IMR-90 (cell line): ENCODE results near the gene PHKB. TPM values are rescaled to one million over a fixed set of nuclear protein-coding genes. Genes with fewer than 3 reads are reported as not detected.

Source experiments
- ATAC-seq: fragments of 200-7000 bp; cut with Tn5 transposase; 2 replicates; pipeline ENCODE4 v1.9.1; 2020; ENCODE audit warnings: low read depth, mild to moderate bottlenecking, moderate library complexity
- BruUV-seq: library from RNA; stranded (reverse); fragments of 400-500 nt; replicated peaks from 2 replicates; lab custom pipeline; 2021; lab: Mats Ljungman, UMichigan
- CTCF ChIA-PET: fragments of 300-600 bp; formaldehyde crosslinking; extraction: SDS; loops from one replicate; lab custom pipeline; 2021; ENCODE audit warnings: antibody characterized with exemption; lab: Yijun Ruan, JAX
- POLR2A ChIA-PET: fragments of 300-600 bp; sonication (Branson Sonifier 250); formaldehyde crosslinking; loops from one replicate; lab custom pipeline; 2022; ENCODE audit warnings: antibody characterized with exemption; ENCODE audit not compliant: unreplicated experiment; lab: Charles Lee
- DNase-seq: peaks from one replicate; pipeline ENCODE4 v3.0.0; 2013
- H2AFZ ChIP-seq: replicated peaks from 2 replicates; pipeline ENCODE3; 2013; ENCODE audit warnings: low read length, mild to moderate bottlenecking; ENCODE audit not compliant: poor library complexity
- H2AK5ac ChIP-seq: 2 replicates; pipeline ENCODE4 v1.6.1; 2013; ENCODE audit warnings: low read depth, low read length, inconsistent platforms
- H2AK9ac ChIP-seq: replicated peaks from 2 replicates; pipeline ENCODE3; 2013; ENCODE audit warnings: mild to moderate bottlenecking, low read depth, low read length, moderate library complexity; ENCODE audit not compliant: poor library complexity
- H2BK120ac ChIP-seq: 2 replicates; pipeline ENCODE4 v1.6.1; 2013; ENCODE audit warnings: low read depth, low read length, inconsistent platforms
- H2BK15ac ChIP-seq: 3 replicates; pipeline ENCODE4 v1.6.1; 2013; ENCODE audit warnings: low read depth, low read length, inconsistent platforms
- H2BK20ac ChIP-seq: 2 replicates; pipeline ENCODE4 v1.6.1; 2013; ENCODE audit warnings: low read depth, mild to moderate bottlenecking, inconsistent platforms, low read length, moderate library complexity
- H2BK5ac ChIP-seq: 2 replicates; pipeline ENCODE4 v1.6.1; 2013; ENCODE audit warnings: mild to moderate bottlenecking, low read depth, low read length, inconsistent platforms; ENCODE audit not compliant: poor library complexity, severe bottlenecking
- H3K14ac ChIP-seq: replicated peaks from 2 replicates; pipeline ENCODE4 v1.6.1; 2013; ENCODE audit warnings: low read depth, low read length, inconsistent platforms
- H3K18ac ChIP-seq: 2 replicates; pipeline ENCODE4 v1.6.1; 2013; ENCODE audit warnings: low read depth, low read length, control low read depth
- H3K23ac ChIP-seq: 2 replicates; pipeline ENCODE4 v1.6.1; 2013; ENCODE audit warnings: low read depth, low read length, inconsistent platforms
- H3K27ac ChIP-seq: 2 replicates; pipeline ENCODE4 v1.5.1; 2013; ENCODE audit warnings: mild to moderate bottlenecking, control low read depth, low read length; ENCODE audit not compliant: insufficient read depth
- H3K27me3 ChIP-seq: 2 replicates; pipeline ENCODE4 v1.6.1; 2013; ENCODE audit warnings: low read length; ENCODE audit not compliant: control insufficient read depth, insufficient read depth
- H3K36me3 ChIP-seq: 2 replicates; pipeline ENCODE4 v1.6.1; 2013; ENCODE audit warnings: low read length, mixed read lengths; ENCODE audit not compliant: control insufficient read depth, insufficient read depth
- H3K4ac ChIP-seq: 2 replicates; pipeline ENCODE4 v1.6.1; 2013; ENCODE audit warnings: low read depth, low read length, inconsistent platforms
- H3K4me1 ChIP-seq: 2 replicates; pipeline ENCODE4 v1.6.1; 2013; ENCODE audit warnings: low read length, mixed read lengths; ENCODE audit not compliant: control insufficient read depth, insufficient read depth
- H3K4me2 ChIP-seq: 2 replicates; pipeline ENCODE4 v1.6.1; 2013; ENCODE audit warnings: low read depth, mild to moderate bottlenecking, control low read depth, low read length, moderate library complexity
- H3K4me3 ChIP-seq: 2 replicates; pipeline ENCODE4 v1.5.1; 2013; ENCODE audit warnings: low read depth, mild to moderate bottlenecking, control low read depth, low read length, moderate library complexity; ENCODE audit not compliant: insufficient read depth
- H3K56ac ChIP-seq: 2 replicates; pipeline ENCODE4 v1.6.1; 2013; ENCODE audit warnings: low read length, inconsistent platforms; ENCODE audit not compliant: insufficient read depth; ENCODE audit errors: extremely low read depth
- H3K79me1 ChIP-seq, 2 experiments: 2 replicates each; pipeline ENCODE4 v1.6.1; 2013; ENCODE audit warnings: low read length in 2 of 2, inconsistent platforms in 1 of 2, low read depth in 1 of 2
- H3K9ac ChIP-seq: 2 replicates; pipeline ENCODE4 v1.6.1; 2013; ENCODE audit warnings: low read depth, low read length, control low read depth
- H3K9me1 ChIP-seq: 2 replicates; pipeline ENCODE4 v1.6.1; 2013; ENCODE audit warnings: low read length, inconsistent platforms; ENCODE audit not compliant: insufficient read depth
- H3K9me3 ChIP-seq: 2 replicates; pipeline ENCODE4 v1.6.1; 2013; ENCODE audit warnings: low read length; ENCODE audit not compliant: control insufficient read depth, insufficient read depth
- H4K20me1 ChIP-seq: 2 replicates; pipeline ENCODE4 v1.6.1; 2013; ENCODE audit warnings: low read length, inconsistent platforms; ENCODE audit not compliant: insufficient read depth
- H4K5ac ChIP-seq: 2 replicates; pipeline ENCODE4 v1.6.1; 2013; ENCODE audit warnings: mild to moderate bottlenecking, low read depth, low read length, control low read depth
- H4K8ac ChIP-seq, 2 experiments: 2 replicates each; pipeline ENCODE4 v1.6.1; 2013; ENCODE audit warnings: low read depth in 2 of 2, low read length in 2 of 2, control low read depth in 1 of 2, inconsistent platforms in 1 of 2
- H4K91ac ChIP-seq: 2 replicates; pipeline ENCODE4 v1.6.1; 2013; ENCODE audit warnings: low read depth, low read length, inconsistent platforms; ENCODE audit not compliant: insufficient read depth
- BHLHE40 ChIP-seq: fragments of 150-350 bp; IDR thresholded peaks from 2 replicates; pipeline ENCODE4 v1.6.1; 2016; ENCODE audit warnings: mild to moderate bottlenecking, low read depth, low read length
- CEBPB ChIP-seq: IDR thresholded peaks from 2 replicates; pipeline ENCODE4 v1.6.1; 2012; ENCODE audit warnings: low read depth, low read length, improper control_type of control experiment
- CHD1 ChIP-seq: IDR thresholded peaks from 2 replicates; pipeline ENCODE4 v1.6.1; 2012; ENCODE audit warnings: low read depth, low read length, improper control_type of control experiment
- FOS ChIP-seq: fragments of 150-350 bp; IDR thresholded peaks from 2 replicates; pipeline ENCODE4 v1.6.1; 2016; ENCODE audit warnings: low read depth, low read length
- MAFK ChIP-seq: IDR thresholded peaks from 2 replicates; pipeline ENCODE4 v1.6.1; 2012; ENCODE audit warnings: low read depth, low read length, improper control_type of control experiment
- MAZ ChIP-seq: IDR thresholded peaks from 2 replicates; pipeline ENCODE4 v1.6.1; 2012; ENCODE audit warnings: low read depth, mild to moderate bottlenecking, low read length, improper control_type of control experiment, moderate library complexity, borderline replicate concordance
- MXI1 ChIP-seq: IDR thresholded peaks from 2 replicates; pipeline ENCODE4 v1.6.1; 2012; ENCODE audit warnings: low read depth, mild to moderate bottlenecking, low read length, moderate library complexity, borderline replicate concordance
- NFE2L2 ChIP-seq: fragments of 150-350 bp; IDR thresholded peaks from 2 replicates; pipeline ENCODE4 v1.6.1; 2016; ENCODE audit warnings: low read depth, mild to moderate bottlenecking, low read length
- POLR2A ChIP-seq: IDR thresholded peaks from 2 replicates; pipeline ENCODE4 v1.6.1; 2012; ENCODE audit warnings: mild to moderate bottlenecking, low read depth, low read length
- RAD21 ChIP-seq: IDR thresholded peaks from 2 replicates; pipeline ENCODE4 v1.6.1; 2012; ENCODE audit warnings: low read length, improper control_type of control experiment
- RCOR1 ChIP-seq: IDR thresholded peaks from 2 replicates; pipeline ENCODE4 v1.6.1; 2012; ENCODE audit warnings: mild to moderate bottlenecking, low read length, improper control_type of control experiment; ENCODE audit not compliant: insufficient replicate concordance
- RFX5 ChIP-seq: IDR thresholded peaks from 2 replicates; pipeline ENCODE4 v1.8.0; 2012; ENCODE audit warnings: low read depth, mild to moderate bottlenecking, low read length, moderate library complexity
- WGBS, 2 experiments: methylation state at CpG; one replicate each; pipeline versions ENCODE4 v1.1.5 to v1.1.7; 2013; ENCODE audit warnings: missing lambda C conversion rate in 2 of 2; ENCODE audit not compliant: insufficient read length in 1 of 2; ENCODE audit errors: extremely low coverage in 2 of 2; 5-methylcytosine and 5-hydroxymethylcytosine counted together
- dilution Hi-C: fragments of 300-500 bp; cut with HindIII; formaldehyde crosslinking; loops from one replicate; pipeline ENCODE4 v1.14.3; 2018; ENCODE audit warnings: low sequenced_read_pairs; ENCODE audit not compliant: unreplicated experiment
- in situ Hi-C: fragments of 300-500 bp; cut with MboI; formaldehyde crosslinking; loops from 3 replicates; pipeline ENCODE4 v1.14.3; 2019; ENCODE audit warnings: low sequenced_read_pairs, inconsistent platforms, mixed read lengths
- intact Hi-C: fragments of 100-400 bp; cut with micrococcal nuclease; formaldehyde crosslinking; loops from 2 replicates; pipeline ENCODE4 v1.10.0; 2022
- polyA plus RNA-seq, 3 experiments: library from polyadenylated mRNA; depleted of rRNA; stranded (reverse); fragments of >200 nt; gene quantifications; 2 replicates each; pipeline ENCODE4 v1.2.3, GENCODE V29; 2012; ENCODE audit warnings: low replicate concordance in 1 of 3
- total RNA-seq: library from RNA; depleted of rRNA; stranded (reverse); fragments of >200 nt; gene quantifications from 2 replicates; pipeline ENCODE4 v1.2.3, GENCODE V29; 2012
- TF ChIP-seq, protein P1 (sequence below): fragments of 150-350 bp; IDR thresholded peaks from 2 replicates; pipeline ENCODE4 v1.6.1; 2016; ENCODE audit warnings: low read depth, mild to moderate bottlenecking, low read length, moderate library complexity, borderline replicate concordance
- TF ChIP-seq, protein P2 (sequence below): fragments of 150-350 bp; IDR thresholded peaks from 2 replicates; pipeline ENCODE4 v1.6.1; 2017; ENCODE audit warnings: mild to moderate bottlenecking, antibody characterized with exemption, low read length, low read depth

PHKB gene
- total and polyA plus RNA-seq, 2 of the 4 experiments (the other 2 are of a cell fraction), result 24.2 to 58.6 TPM

DNA sequence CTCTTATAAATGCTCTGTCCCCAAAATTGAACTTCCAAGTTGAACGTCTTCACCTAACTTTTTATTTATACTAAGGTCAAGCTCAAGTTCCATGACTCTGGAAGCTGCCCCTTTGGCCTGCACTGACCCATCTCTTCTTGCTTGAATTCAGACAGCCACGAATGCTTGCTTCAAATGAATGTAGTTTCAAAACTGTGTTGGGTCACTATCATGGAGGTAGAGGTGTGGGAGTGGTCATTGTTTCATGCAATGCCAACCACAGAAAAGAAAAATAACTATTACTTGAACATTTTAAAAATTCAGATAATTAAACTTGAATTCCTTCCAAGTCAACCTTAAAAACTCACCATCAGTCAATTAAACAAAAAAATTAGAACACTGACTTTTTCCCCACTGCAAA, 2.8 kb upstream of the PHKB start:
- no peak overlapping the region for H2BK5ac ChIP-seq
- in situ Hi-C loops, result loop anchor here (25.0 kb wide), 1 partner anchor 704 kb away; the partner anchor contains the start of gene ABCC12
- H3K4ac ChIP-seq, result no peak overlapping the region
- intact Hi-C loops, result no loop called here
- peaks cover 19 to 42% of the 10 kb centered on the region in 2 experiments for H3K79me1 ChIP-seq
- H4K20me1 ChIP-seq, result no peaks in the 10 kb centered on the region; the same call in 1 of the 2 replicates
- H2AFZ ChIP-seq, result no peak overlapping the region
- 56% methylated on average over 1 of the region's 2 CpGs; no CpG with 5 or more reads in 1 of the 2 experiments for WGBS, 2 experiments
- no peaks in the 10 kb centered on the region for H3K27me3 ChIP-seq
- no peak overlapping the region for H3K4me2 ChIP-seq
- no peaks in the 10 kb centered on the region for H3K9me3 ChIP-seq
- H4K91ac ChIP-seq, result no peak overlapping the region
- H3K23ac ChIP-seq, result no peak overlapping the region; the same call in 1 of the 2 replicates
- no peak overlapping the region for H2BK120ac ChIP-seq
- dilution Hi-C loops, result no loop called here
- ChIA-PET POLR2A (no interaction called here), CTCF (no interaction called here)
- H3K4me3 ChIP-seq, result no peak overlapping the region
- no peak overlapping the region for H3K56ac ChIP-seq
- BruUV-seq, result no TSS peak
- no peak overlapping the region for H3K18ac ChIP-seq
- DNase-seq (no peak), ATAC-seq (no peak)
- no peak overlapping the region for H4K5ac ChIP-seq
- H3K36me3 ChIP-seq, result peaks cover 10% of the 10 kb centered on the region
- H2BK20ac ChIP-seq, result no peak overlapping the region
- H2AK5ac ChIP-seq, result no peak overlapping the region
- no peak overlapping the region for H4K8ac ChIP-seq
- H3K9ac ChIP-seq, result no peak overlapping the region
- H2AK9ac ChIP-seq, result no peak overlapping the region
- no peak overlapping the region for H3K14ac ChIP-seq
- H2BK15ac ChIP-seq, result no peak overlapping the region
- H3K9me1 ChIP-seq, result peaks cover 9% of the 10 kb centered on the region; the same call in 1 of the 2 replicates
- H3K4me1 ChIP-seq, result peaks cover 4% of the 10 kb centered on the region; the same call in 1 of the 2 replicates
- H3K27ac ChIP-seq, result no peak overlapping the region
- TF ChIP-seq MXI1 (no peak), RAD21 (no peak), FOS (no peak), RFX5 (no peak), MAZ (no peak), MAFK (no peak), RCOR1 (no peak), POLR2A (no peak), CHD1 (no peak), CEBPB (no peak), BHLHE40 (no peak), NFE2L2 (no peak)
- TF ChIP-seq, protein P1, sequence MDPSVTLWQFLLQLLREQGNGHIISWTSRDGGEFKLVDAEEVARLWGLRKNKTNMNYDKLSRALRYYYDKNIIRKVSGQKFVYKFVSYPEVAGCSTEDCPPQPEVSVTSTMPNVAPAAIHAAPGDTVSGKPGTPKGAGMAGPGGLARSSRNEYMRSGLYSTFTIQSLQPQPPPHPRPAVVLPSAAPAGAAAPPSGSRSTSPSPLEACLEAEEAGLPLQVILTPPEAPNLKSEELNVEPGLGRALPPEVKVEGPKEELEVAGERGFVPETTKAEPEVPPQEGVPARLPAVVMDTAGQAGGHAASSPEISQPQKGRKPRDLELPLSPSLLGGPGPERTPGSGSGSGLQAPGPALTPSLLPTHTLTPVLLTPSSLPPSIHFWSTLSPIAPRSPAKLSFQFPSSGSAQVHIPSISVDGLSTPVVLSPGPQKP, result no peak
- TF ChIP-seq, protein P2, sequence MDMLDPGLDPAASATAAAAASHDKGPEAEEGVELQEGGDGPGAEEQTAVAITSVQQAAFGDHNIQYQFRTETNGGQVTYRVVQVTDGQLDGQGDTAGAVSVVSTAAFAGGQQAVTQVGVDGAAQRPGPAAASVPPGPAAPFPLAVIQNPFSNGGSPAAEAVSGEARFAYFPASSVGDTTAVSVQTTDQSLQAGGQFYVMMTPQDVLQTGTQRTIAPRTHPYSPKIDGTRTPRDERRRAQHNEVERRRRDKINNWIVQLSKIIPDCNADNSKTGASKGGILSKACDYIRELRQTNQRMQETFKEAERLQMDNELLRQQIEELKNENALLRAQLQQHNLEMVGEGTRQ, result no peak
